GM12892 (cell line): Measurements from ENCODE around the gene ZCCHC4.
A peak's percentile ranks its signal among the peaks of the same experiment; 100 is the strongest.

Experiments
- POLR2A ChIP-seq: IDR thresholded peaks from 2 replicates; pipeline ENCODE4 v1.6.1; 2011; ENCODE audit warnings: low read depth, low read length, control low read depth
- POLR2AphosphoS5 ChIP-seq: IDR thresholded peaks from 2 replicates; pipeline ENCODE4 v1.6.1; 2011; ENCODE audit warnings: low read depth, low read length, control low read depth
- TAF1 ChIP-seq: IDR thresholded peaks from 2 replicates; pipeline ENCODE4 v1.6.1; 2011; ENCODE audit warnings: low read depth, mild to moderate bottlenecking, control low read depth, low read length, borderline replicate concordance

DNA sequence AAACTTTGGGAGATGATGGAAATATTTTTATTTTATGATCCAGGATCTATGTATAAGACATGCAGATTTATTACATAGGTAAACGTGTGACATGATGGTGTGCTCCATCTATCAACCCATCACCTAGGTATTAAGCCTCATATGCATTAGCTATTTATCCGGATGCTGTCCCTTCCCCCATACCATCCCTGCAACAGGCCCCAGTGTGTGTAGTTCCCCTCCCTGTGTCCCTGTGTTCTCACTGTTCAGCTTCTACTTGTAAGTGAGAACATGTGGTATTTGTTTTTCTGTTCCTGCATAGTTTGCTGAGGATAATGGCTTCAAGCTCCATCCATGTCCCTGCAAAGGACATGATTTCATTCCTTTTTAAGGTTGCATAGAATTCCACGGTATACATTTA is 28.1 kb upstream of the ZCCHC4 start:
- no peak for TF ChIP-seq POLR2A
- TF ChIP-seq TAF1: no peak
- 0 out of 2 replicates have a peak, but pooled peaks have one; percentile 27 for TF ChIP-seq POLR2AphosphoS5
